NCI-H748 (cell line): ENCODE results near the gene PEMT.

Experiments used
- DNase-seq: peaks from one replicate; lab custom pipeline; 2025; ENCODE audit not compliant: unreplicated experiment; lab: John Stamatoyannopoulos, UW

The PEMT gene

GRCh38 chr17:17605729-17606088, 14.2 kb upstream of the PEMT start:
- no peak for DNase-seq

GRCh38 chr17:17605083-17605728, 13.7 kb upstream of the PEMT start:
- DNase-seq: no peak

- DNase-seq: no peak
Measured at GRCh38 chr17:17603895-17604225, 12.4 kb upstream of the PEMT start.

- DNase-seq: peak; percentile 44
Measured at GRCh38 chr17:17603178-17603894, 11.8 kb upstream of the PEMT start.

- DNase-seq: no peak
Measured at GRCh38 chr17:17599965-17600364, 8.5 kb upstream of the PEMT start.

- DNase-seq: no peak
Measured at GRCh38 chr17:17598003-17598402, 6.5 kb upstream of the PEMT start.

GRCh38 chr17:17595755-17596154, 4.2 kb upstream of the PEMT start:
- DNase-seq: no peak

- no peak for DNase-seq
Measured at GRCh38 chr17:17593222-17593620, 1.7 kb upstream of the PEMT start.

- no peak for DNase-seq
Measured at GRCh38 chr17:17590883-17591354, 589 bp downstream of the PEMT start.

GRCh38 chr17:17590141-17590751, 1.3 kb downstream of the PEMT start:
- no peak for DNase-seq

- no peak for DNase-seq
Measured at GRCh38 chr17:17587614-17588337, 3.7 kb downstream of the PEMT start.

GRCh38 chr17:17582372-17582771, 9.1 kb downstream of the PEMT start:
- no peak for DNase-seq

GRCh38 chr17:17581509-17581908, 10.0 kb downstream of the PEMT start:
- DNase-seq: no peak

GRCh38 chr17:17580662-17581470, 10.6 kb downstream of the PEMT start:
- DNase-seq: no peak

GRCh38 chr17:17579691-17580090, 11.8 kb downstream of the PEMT start:
- DNase-seq: peak; percentile 72

- no peak for DNase-seq
Measured at GRCh38 chr17:17577373-17577772, 14.1 kb downstream of the PEMT start.

GRCh38 chr17:17576772-17577234, 14.7 kb downstream of the PEMT start:
- no peak for DNase-seq

GRCh38 chr17:17575360-17576251, 15.9 kb downstream of the PEMT start:
- no peak for DNase-seq

GRCh38 chr17:17573912-17574311, 17.6 kb downstream of the PEMT start:
- no peak for DNase-seq
